Subcutaneous abdominal adipose tissue (tissue), 5 donors: ENCODE measurements around the gene PREX1.
A peak's percentile ranks its signal among the peaks of the same experiment; 100 is the strongest.
"Not testable (repeated sequence)": the region's sequence is repeated elsewhere in the genome, so short reads cannot be mapped to it uniquely, and the experiment has no call there.

Source experiments
- H3K27ac ChIP-seq: one replicate; pipeline ENCODE4 v1.7.0; 2013; ENCODE audit warnings: low read depth, mild to moderate bottlenecking, inconsistent platforms, low read length, moderate library complexity
- H3K27me3 ChIP-seq, 5 donors: one replicate each; pipeline ENCODE4 v1.7.0; 2013; ENCODE audit warnings: low read length in 5 of 5, inconsistent platforms in 1 of 5; ENCODE audit not compliant: control insufficient read depth in 5 of 5, insufficient read depth in 4 of 5
- H3K36me3 ChIP-seq, 5 donors: one replicate each; pipeline ENCODE4 v1.7.0; 2013; ENCODE audit warnings: low read length in 5 of 5; ENCODE audit not compliant: control insufficient read depth in 5 of 5, insufficient read depth in 5 of 5
- H3K4me1 ChIP-seq, 5 donors: one replicate each; pipeline ENCODE4 v1.7.0; 2013; ENCODE audit warnings: low read length in 5 of 5, mild to moderate bottlenecking in 3 of 5, moderate library complexity in 1 of 5; ENCODE audit not compliant: control insufficient read depth in 5 of 5, insufficient read depth in 5 of 5
- H3K4me3 ChIP-seq, 5 donors: one replicate each; pipeline ENCODE4 v1.7.0; 2013; ENCODE audit warnings: low read length in 5 of 5, low read depth in 1 of 5
- H3K9ac ChIP-seq, 5 donors: one replicate each; pipeline ENCODE4 v1.7.0; 2013; ENCODE audit warnings: low read length in 5 of 5, mild to moderate bottlenecking in 4 of 5, moderate library complexity in 3 of 5
- H3K9me3 ChIP-seq, 5 donors: one replicate each; pipeline ENCODE4 v1.7.0; 2013; ENCODE audit warnings: low read length in 5 of 5; ENCODE audit not compliant: control insufficient read depth in 5 of 5
- donor health status: healthy.
- donor health status: healthy.
- donor health status: healthy.
- donor health status: healthy.
- donor health status: healthy.

PREX1 gene

DNA sequence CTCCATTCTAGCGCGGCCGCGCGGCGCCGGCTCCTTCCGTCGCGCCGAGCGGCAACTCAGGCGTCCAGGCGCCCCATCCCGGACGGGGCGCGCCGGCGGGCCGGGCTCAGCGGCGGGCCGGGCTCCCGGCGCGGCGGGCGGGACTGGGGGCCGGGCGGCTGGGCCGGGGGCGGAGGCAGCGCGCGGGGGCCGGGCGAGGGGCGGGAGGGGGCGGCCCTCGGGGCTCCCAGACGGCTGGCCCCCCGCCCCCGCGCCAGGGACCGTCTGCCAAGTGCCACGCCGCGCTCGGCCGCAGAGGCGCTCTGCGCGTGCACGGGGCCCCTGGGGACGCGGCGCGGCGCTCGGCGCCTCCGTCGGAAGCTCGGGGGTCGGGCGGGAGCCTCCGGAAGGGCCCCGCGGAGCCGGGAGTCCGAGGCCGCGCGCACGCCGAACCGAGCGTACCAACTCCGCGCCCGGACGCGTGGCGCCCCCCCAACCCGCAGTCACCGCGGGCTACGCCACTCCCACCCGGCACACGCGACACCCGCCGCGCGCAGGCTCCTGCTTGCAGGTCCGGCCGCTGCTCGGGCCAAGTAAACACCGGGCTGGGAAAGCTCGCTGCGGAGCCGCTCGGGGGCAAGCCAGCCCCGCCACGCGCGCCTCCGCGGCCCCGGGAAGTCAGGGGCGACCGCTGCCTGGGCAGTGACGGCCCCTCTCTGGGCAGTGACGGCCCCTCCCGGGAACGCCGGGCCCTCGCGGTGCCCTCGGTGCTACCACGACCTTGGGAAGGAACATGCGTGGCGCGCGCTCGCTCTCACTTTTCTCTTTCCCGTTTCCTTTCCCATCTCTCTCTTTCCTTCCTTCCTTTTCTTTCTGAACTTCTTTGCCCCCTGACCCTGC, at the start of gene PREX1:
TSS of gene PREX1 (minus strand) at position 145 of the 879 bp plus-strand sequence. CDS start at position 6, 139 bp downstream.
- H3K4me3 ChIP-seq, result peak within 1 kb of the TSS; percentile 56 to 78 (median 73)
- no peaks in the 10 kb centered on the region for H3K36me3 ChIP-seq
- peak within 1 kb of the TSS in 4 of 5 donors; percentile 33 to 70 (median 62) for H3K9ac ChIP-seq
- H3K9me3 ChIP-seq, result no peaks in the 10 kb centered on the region
- peaks cover 3 to 27% (median 11%) of the 10 kb centered on the region in 5 donors for H3K27me3 ChIP-seq
- H3K27ac ChIP-seq, result no peak within 1 kb of the TSS
- peaks cover 2 to 58% (median 31%) of the 10 kb centered on the region in 5 donors for H3K4me1 ChIP-seq

DNA sequence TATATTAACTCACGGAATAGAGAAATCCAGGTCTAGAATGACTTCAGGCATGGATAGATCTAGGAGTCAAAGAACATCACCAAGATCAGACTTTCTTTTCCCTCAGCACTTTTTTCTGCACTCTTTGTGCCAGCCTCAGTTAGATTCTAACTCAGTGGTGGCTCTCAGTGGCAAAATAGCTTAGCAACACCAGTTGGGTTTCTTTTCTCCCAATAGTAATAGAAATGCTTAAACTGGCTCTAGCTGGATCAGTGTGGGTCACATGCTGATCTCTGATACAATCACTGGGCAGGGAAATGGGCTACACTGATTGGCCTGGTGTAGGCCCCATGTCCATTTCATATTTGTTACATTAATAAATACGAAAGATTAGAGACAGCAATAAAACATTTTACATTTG, 49.5 kb upstream of the PREX1 start:
- Histone ChIP-seq H3K27me3 (peaks cover 0 to 8% (median 0%) of the 10 kb centered on the region in 5 donors), H3K4me1 (peaks cover 0 to 9% (median 4%) of the 10 kb centered on the region in 5 donors), H3K4me3 (no peak overlapping the region), H3K9me3 (peaks cover 0 to 5% (median 0%) of the 10 kb centered on the region in 5 donors), H3K36me3 (no peaks in the 10 kb centered on the region), H3K9ac (no peak overlapping the region), H3K27ac (no peak overlapping the region)

DNA sequence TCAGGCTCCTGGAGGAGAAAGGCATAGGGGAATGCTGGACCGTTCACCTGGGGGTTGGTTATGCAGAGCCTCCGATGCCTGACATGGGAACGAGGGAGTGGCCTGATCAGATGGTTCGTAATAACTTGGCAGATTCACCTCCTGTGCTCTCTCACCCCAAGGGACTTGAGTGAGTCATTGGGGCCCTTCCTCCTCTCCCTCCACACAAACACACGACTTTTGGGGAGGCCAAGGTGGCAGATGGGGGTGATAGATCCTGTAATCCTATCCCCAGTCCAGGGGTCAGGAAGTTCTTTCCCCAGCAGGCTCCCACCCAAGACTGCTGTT, 48.1 kb upstream of the PREX1 start:
- Histone ChIP-seq H3K9me3 (peaks cover 0 to 5% (median 0%) of the 10 kb centered on the region in 5 donors), H3K27me3 (peaks cover 0 to 8% (median 0%) of the 10 kb centered on the region in 5 donors), H3K4me3 (no peak overlapping the region), H3K4me1 (peaks cover 0 to 9% (median 4%) of the 10 kb centered on the region in 5 donors), H3K36me3 (no peaks in the 10 kb centered on the region), H3K27ac (no peak overlapping the region), H3K9ac (no peak overlapping the region)

GRCh38 chr20:48875233-48875913, 47.6 kb upstream of the PREX1 start:
- no peak overlapping the region for H3K4me3 ChIP-seq
- H3K9me3 ChIP-seq, result peaks cover 0 to 3% (median 0%) of the 10 kb centered on the region in 5 donors
- no peaks in the 10 kb centered on the region for H3K36me3 ChIP-seq
- H3K4me1 ChIP-seq, result peaks cover 0 to 9% (median 4%) of the 10 kb centered on the region in 5 donors
- peaks cover 0 to 8% (median 0%) of the 10 kb centered on the region in 5 donors for H3K27me3 ChIP-seq
- no peak overlapping the region for H3K27ac ChIP-seq
- no peak overlapping the region for H3K9ac ChIP-seq

GRCh38 chr20:48869442-48869841, 41.6 kb upstream of the PREX1 start:
- H3K9ac ChIP-seq, H3K4me3 ChIP-seq, H3K27me3 ChIP-seq, H3K9me3 ChIP-seq, H3K36me3 ChIP-seq, H3K4me1 ChIP-seq, H3K27ac ChIP-seq: not testable (repeated sequence)

- Histone ChIP-seq H3K4me3 (no peak overlapping the region), H3K9ac (no peak overlapping the region), H3K27me3 (peaks cover 0 to 9% (median 6%) of the 10 kb centered on the region in 5 donors), H3K4me1 (peaks cover 0 to 8% (median 0%) of the 10 kb centered on the region in 5 donors), H3K36me3 (no peaks in the 10 kb centered on the region), H3K27ac (no peak overlapping the region), H3K9me3 (no peaks in the 10 kb centered on the region)
Observed at GRCh38 chr20:48866936-48867335, 39.1 kb upstream of the PREX1 start.

DNA sequence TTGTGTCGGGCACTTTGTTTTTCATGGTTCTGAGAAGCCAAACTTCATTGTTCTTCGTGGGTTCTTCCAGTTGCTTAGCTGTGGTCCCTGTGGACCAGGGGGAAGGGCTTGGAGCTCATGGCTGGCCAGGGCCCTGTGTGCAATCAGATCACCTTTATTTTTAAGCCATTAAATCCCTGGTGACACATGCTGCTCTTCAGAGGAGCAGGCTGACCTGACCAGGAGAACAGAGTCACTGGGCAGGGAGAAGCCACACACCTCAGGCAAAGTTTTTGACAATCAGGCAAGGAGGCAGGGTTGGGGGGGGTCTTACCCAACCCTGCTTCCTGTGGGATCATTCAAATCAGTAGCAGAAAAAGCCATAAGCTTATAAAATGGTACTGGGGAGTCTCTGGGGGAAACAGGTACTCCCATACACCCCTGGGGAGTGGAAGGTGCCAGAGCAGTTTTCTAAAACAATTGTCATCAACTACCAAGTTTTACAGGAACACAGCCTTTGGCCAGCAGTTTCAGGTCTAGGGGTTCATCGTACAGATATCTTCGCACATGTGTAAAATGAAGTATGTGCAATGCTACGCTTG, 37.0 kb upstream of the PREX1 start:
- Histone ChIP-seq H3K9ac (no peak overlapping the region), H3K4me1 (peaks cover 0 to 8% (median 0%) of the 10 kb centered on the region in 5 donors), H3K4me3 (no peak overlapping the region), H3K9me3 (no peaks in the 10 kb centered on the region), H3K27ac (no peak overlapping the region), H3K27me3 (peaks cover 0 to 9% (median 6%) of the 10 kb centered on the region in 5 donors), H3K36me3 (no peaks in the 10 kb centered on the region)

DNA sequence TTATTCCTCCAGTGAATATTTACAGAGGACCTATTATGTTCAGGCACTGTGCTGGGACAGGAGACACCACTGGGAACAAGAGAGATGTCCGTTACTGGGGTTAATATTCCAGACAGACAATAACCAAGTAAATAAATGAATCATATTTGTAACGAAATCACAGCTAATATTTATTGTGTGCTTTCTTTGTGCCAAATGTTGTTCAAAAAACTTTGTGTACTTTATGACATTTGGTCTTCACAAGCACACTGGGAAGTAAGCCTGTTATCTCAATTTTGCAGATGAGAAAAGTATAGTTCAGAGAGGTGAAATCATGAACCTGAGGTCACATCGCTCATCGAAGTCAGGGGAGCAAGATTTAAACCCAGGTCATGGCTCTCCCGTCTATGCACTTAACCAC, 36.5 kb upstream of the PREX1 start:
- Histone ChIP-seq H3K27ac (no peak overlapping the region), H3K9me3 (no peaks in the 10 kb centered on the region), H3K27me3 (peaks cover 0 to 9% (median 6%) of the 10 kb centered on the region in 5 donors), H3K4me3 (no peak overlapping the region), H3K36me3 (no peaks in the 10 kb centered on the region), H3K9ac (no peak overlapping the region), H3K4me1 (peaks cover 0 to 8% (median 0%) of the 10 kb centered on the region in 5 donors)

DNA sequence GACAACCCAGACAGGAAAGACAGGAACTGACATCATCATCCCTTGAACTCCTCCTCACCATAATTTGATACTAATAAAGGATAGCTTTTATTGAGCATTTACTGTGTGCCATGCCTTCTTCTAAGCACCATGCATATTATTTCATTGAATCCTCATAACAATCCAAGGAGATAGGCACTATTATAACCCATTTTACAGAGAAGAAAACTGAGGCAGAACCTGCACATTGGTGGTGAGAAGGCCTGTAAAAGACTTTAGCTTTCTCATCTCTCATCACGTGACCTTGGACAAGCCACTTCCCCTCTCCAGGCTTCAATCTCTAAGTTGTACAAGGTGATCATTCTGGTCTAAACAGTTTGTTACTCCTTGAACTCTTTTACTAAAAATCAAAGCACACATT, 34.5 kb upstream of the PREX1 start:
- Histone ChIP-seq H3K4me1 (peaks cover 0 to 19% (median 3%) of the 10 kb centered on the region in 5 donors), H3K4me3 (no peak overlapping the region), H3K9me3 (no peaks in the 10 kb centered on the region), H3K27ac (no peak overlapping the region), H3K9ac (no peak overlapping the region), H3K36me3 (no peaks in the 10 kb centered on the region), H3K27me3 (peaks cover 5 to 11% (median 6%) of the 10 kb centered on the region in 5 donors)

- H3K27me3 ChIP-seq, result peaks cover 5 to 9% (median 6%) of the 10 kb centered on the region in 5 donors
- H3K9me3 ChIP-seq, result no peaks in the 10 kb centered on the region
- peaks cover 0 to 15% (median 3%) of the 10 kb centered on the region in 5 donors for H3K4me1 ChIP-seq
- H3K9ac ChIP-seq, result no peak overlapping the region
- no peak overlapping the region for H3K27ac ChIP-seq
- H3K36me3 ChIP-seq, result no peaks in the 10 kb centered on the region
- H3K4me3 ChIP-seq, result no peak overlapping the region
Observed at GRCh38 chr20:48861444-48861843, 33.6 kb upstream of the PREX1 start.
